Spleen (tissue), 7 donors: ENCODE results near the gene CDCA3.

ENCODE experiments used
- POLR2A ChIP-seq, 3 donors: fragments of 450-650 bp; IDR thresholded peaks; one replicate each; pipeline ENCODE4 v1.5.1; 2017; ENCODE audit warnings: antibody characterized with exemption in 3 of 3, mild to moderate bottlenecking in 1 of 3
- TF ChIP-seq, protein P1 (sequence below), 11 experiments: fragments of 200-600 bp in 7 of 11; fragments of 450-650 bp in 4 of 11; sonication (generic) in 4 of 11; IDR thresholded peaks in 8 of 11; conservative IDR thresholded peaks in 3 of 11; 1 replicate in 7 of 11; 2 replicates in 4 of 11; pipeline versions ENCODE4 v1.4.0 to v1.8.0; 2016 to 2021; ENCODE audit warnings: antibody characterized with exemption in 11 of 11, inconsistent platforms in 4 of 11, mild to moderate bottlenecking in 1 of 11
- donor health status: DM: no; HTN: no; CAD: no; lungs with moderate emphysema.
- donor health status: DM: no; HTN: no; CAD: no.
- donor health status: DM: no; HTN: no; CAD: no.

DNA sequence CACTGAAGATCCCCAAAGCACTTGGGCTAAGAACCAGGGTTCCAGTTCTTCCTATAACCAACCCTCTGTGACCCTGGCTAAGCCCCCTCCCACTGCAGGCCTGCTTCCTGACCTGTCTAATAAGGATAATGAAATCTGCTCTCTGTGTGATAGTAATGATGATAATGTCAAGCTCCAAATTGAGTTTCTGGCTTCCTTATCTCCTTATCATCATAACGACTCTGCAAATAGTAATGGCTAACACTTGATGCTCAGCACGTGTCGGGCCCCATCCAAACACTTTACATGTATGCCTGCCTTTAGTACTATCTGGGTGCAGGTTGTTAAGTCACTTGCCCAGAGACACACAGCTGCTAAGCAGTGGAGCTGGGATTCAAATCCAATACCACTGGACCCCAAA, 34.5 kb downstream of the CDCA3 start:
- TF ChIP-seq, protein P1, sequence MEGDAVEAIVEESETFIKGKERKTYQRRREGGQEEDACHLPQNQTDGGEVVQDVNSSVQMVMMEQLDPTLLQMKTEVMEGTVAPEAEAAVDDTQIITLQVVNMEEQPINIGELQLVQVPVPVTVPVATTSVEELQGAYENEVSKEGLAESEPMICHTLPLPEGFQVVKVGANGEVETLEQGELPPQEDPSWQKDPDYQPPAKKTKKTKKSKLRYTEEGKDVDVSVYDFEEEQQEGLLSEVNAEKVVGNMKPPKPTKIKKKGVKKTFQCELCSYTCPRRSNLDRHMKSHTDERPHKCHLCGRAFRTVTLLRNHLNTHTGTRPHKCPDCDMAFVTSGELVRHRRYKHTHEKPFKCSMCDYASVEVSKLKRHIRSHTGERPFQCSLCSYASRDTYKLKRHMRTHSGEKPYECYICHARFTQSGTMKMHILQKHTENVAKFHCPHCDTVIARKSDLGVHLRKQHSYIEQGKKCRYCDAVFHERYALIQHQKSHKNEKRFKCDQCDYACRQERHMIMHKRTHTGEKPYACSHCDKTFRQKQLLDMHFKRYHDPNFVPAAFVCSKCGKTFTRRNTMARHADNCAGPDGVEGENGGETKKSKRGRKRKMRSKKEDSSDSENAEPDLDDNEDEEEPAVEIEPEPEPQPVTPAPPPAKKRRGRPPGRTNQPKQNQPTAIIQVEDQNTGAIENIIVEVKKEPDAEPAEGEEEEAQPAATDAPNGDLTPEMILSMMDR (IDR thresholded peaks at IDR 0.05 in 8 of 11, conservative IDR thresholded peaks at IDR 0.05 in 3 of 11): no peak
- no peak for TF ChIP-seq POLR2A (IDR thresholded peaks at IDR 0.05)
